HepG2 (cell line): ENCODE measurements around the gene CPAMD8. TPM values are rescaled to one million over a fixed set of nuclear protein-coding genes. Genes with fewer than 3 reads are reported as not detected.

Experiments
- ATAC-seq: fragments of 200-7000 bp; cut with Tn5 transposase; 3 replicates; pipeline ENCODE4 v1.9.1; 2020; ENCODE audit warnings: mild to moderate bottlenecking, moderate library complexity
- BruUV-seq: library from RNA; stranded (reverse); fragments of 400-500 nt; replicated peaks from 2 replicates; lab custom pipeline; 2021; lab: Mats Ljungman, UMichigan
- CTCF ChIA-PET: fragments of 300-600 bp; formaldehyde crosslinking; extraction: SDS; loops from one replicate; lab custom pipeline; 2021; ENCODE audit warnings: low total read pairs, inconsistent platforms, low intra/inter-chr PET ratio; lab: Yijun Ruan, JAX
- POLR2A ChIA-PET: fragments of 350-600 bp; sonication (Branson Sonifier 250); formaldehyde crosslinking; loops from one replicate; lab custom pipeline; 2020; ENCODE audit warnings: antibody characterized with exemption, inconsistent platforms; lab: Yijun Ruan, JAX
- DNase-seq: peaks from one replicate; pipeline ENCODE4 v3.0.0-alpha.2; 2015; ENCODE audit warnings: low spot score
- FAIRE-seq: peaks from 3 replicates; lab custom pipeline; 2011; peaks lifted over from hg19 to GRCh38; lab: Jason Lieb, UNC
- H2AFZ ChIP-seq: one replicate; pipeline ENCODE4 v1.6.1; 2011; ENCODE audit warnings: low read length, inconsistent platforms
- H3K27ac ChIP-seq: fragments of 300-600 bp; 3 replicates; pipeline ENCODE4 v1.8.0; 2011; ENCODE audit warnings: mixed run types, mild to moderate bottlenecking, mixed read lengths, low read length, inconsistent platforms; ENCODE audit not compliant: insufficient read depth; ENCODE audit errors: extremely low read length
- H3K27me3 ChIP-seq, 2 experiments: fragments of 200-600 bp in 1 of 2; 2 replicates in 1 of 2; 3 replicates in 1 of 2; pipeline versions ENCODE4 v1.6.0 to v1.8.0; 2011; ENCODE audit warnings: low read length in 2 of 2, mild to moderate bottlenecking in 2 of 2, moderate library complexity in 2 of 2, inconsistent platforms in 1 of 2; ENCODE audit not compliant: insufficient read depth in 2 of 2, control insufficient read depth in 1 of 2
- H3K36me3 ChIP-seq, 2 experiments: fragments of 200-600 bp in 1 of 2; replicated peaks in 1 of 2; 2 replicates in 1 of 2; 3 replicates in 1 of 2; pipeline versions ENCODE4 v1.5.1 to v1.8.0; 2011; ENCODE audit warnings: low read length in 2 of 2, inconsistent platforms in 1 of 2; ENCODE audit not compliant: insufficient read depth in 2 of 2, control insufficient read depth in 1 of 2
- H3K4me1 ChIP-seq: 2 replicates; pipeline ENCODE4 v1.5.1; 2012; ENCODE audit warnings: low read length, inconsistent platforms; ENCODE audit not compliant: insufficient read depth
- H3K4me2 ChIP-seq: 2 replicates; pipeline ENCODE4 v1.6.0; 2011; ENCODE audit warnings: low read depth, low read length, inconsistent platforms
- H3K4me3 ChIP-seq, 3 experiments: fragments of 200-600 bp in 1 of 3; sonication (generic), shearing (Covaris generic) in 1 of 3; replicated peaks in 1 of 3; 2 replicates each; pipeline ENCODE4 v1.5.1; 2011 to 2016; ENCODE audit warnings: low read length in 3 of 3, inconsistent platforms in 2 of 3, low read depth in 2 of 3, mild to moderate bottlenecking in 2 of 3, control low read depth in 1 of 3, mixed read lengths in 1 of 3; ENCODE audit not compliant: insufficient read depth in 1 of 3
- H3K79me2 ChIP-seq: one replicate; pipeline ENCODE4 v1.6.1; 2011; ENCODE audit warnings: low read length, inconsistent platforms; ENCODE audit not compliant: insufficient read depth
- H3K9ac ChIP-seq: 2 replicates; pipeline ENCODE4 v1.6.0; 2011; ENCODE audit warnings: mild to moderate bottlenecking, low read depth, low read length, inconsistent platforms; ENCODE audit not compliant: insufficient read depth
- H3K9me3 ChIP-seq: 2 replicates; pipeline ENCODE4 v1.5.1; 2012; ENCODE audit warnings: mild to moderate bottlenecking, low read length
- H4K20me1 ChIP-seq: 2 replicates; pipeline ENCODE4 v1.6.0; 2011; ENCODE audit warnings: inconsistent platforms, mild to moderate bottlenecking, low read length, moderate library complexity; ENCODE audit not compliant: insufficient read depth
- ELF1 ChIP-seq: sonication (generic); formaldehyde crosslinking; IDR thresholded peaks from 2 replicates; pipeline ENCODE4 v1.4.0; 2020; ENCODE audit warnings: missing genetic modification reagents
- MEIS1 ChIP-seq: sonication (generic); formaldehyde crosslinking; IDR thresholded peaks from 2 replicates; pipeline ENCODE4 v1.9.0; 2021; ENCODE audit warnings: mild to moderate bottlenecking, missing genetic modification reagents, moderate library complexity, borderline replicate concordance
- NFE2L2 ChIP-seq: fragments of 150-350 bp; IDR thresholded peaks from 2 replicates; pipeline ENCODE4 v1.6.1; 2014; ENCODE audit warnings: low read length
- U2AF2 ChIP-seq: fragments of 200-400 bp; formaldehyde crosslinking; IDR thresholded peaks from 2 replicates; pipeline ENCODE4 v1.6.1; 2017; ENCODE audit warnings: low read depth, mild to moderate bottlenecking, low read length
- ZBTB3 ChIP-seq: sonication (generic); formaldehyde crosslinking; IDR thresholded peaks from 2 replicates; pipeline ENCODE4 v1.4.0; 2020; ENCODE audit warnings: low read depth, mild to moderate bottlenecking, moderate library complexity, missing genetic modification reagents, borderline replicate concordance
- WGBS: methylation state at CpG from one replicate; pipeline ENCODE4 v1.1.6; 2017; ENCODE audit warnings: low lambda C conversion rate; 5-methylcytosine and 5-hydroxymethylcytosine counted together
- in situ Hi-C: cut with HindIII; loops from 2 replicates; pipeline ENCODE4 v1.10.0; 2017; ENCODE audit warnings: low pct_unique_long_range_greater_than_20kb; ENCODE audit not compliant: extremely low pct_ligation_motif_present
- intact Hi-C: fragments of 100-400 bp; cut with micrococcal nuclease; formaldehyde crosslinking; loops from one replicate; pipeline ENCODE4 v1.10.0; 2022; ENCODE audit not compliant: unreplicated experiment
- polyA plus RNA-seq, 8 experiments: library from polyadenylated mRNA; depleted of rRNA in 3 of 8; stranded (reverse) in 7 of 8; unstranded in 1 of 8; fragments of >200 nt; fragmentation: Illumina TruSeq in 4 of 8; extraction: Trizol in 4 of 8; gene quantifications; 2 replicates each; pipeline versions ENCODE4 v1.2.1 to v1.2.3, GENCODE V29; 2011 to 2016; ENCODE audit warnings: low read depth in 4 of 8, missing spikeins in 1 of 8, mixed read lengths in 1 of 8; ENCODE audit not compliant: insufficient read depth in 1 of 8
- total RNA-seq, 5 experiments: library from RNA; depleted of rRNA; stranded (reverse); fragments of >200 nt; fragmentation: Illumina TruSeq; extraction: Trizol; gene quantifications; 2 replicates each; pipeline ENCODE4 v1.2.3, GENCODE V29; 2016; ENCODE audit warnings: low read depth in 1 of 5
- TF ChIP-seq, protein P1 (sequence below): fragments of 450-650 bp; IDR thresholded peaks from 2 replicates; pipeline ENCODE4 v1.6.1; 2016
- TF ChIP-seq, protein P2 (sequence below): sonication (generic); formaldehyde crosslinking; IDR thresholded peaks from 2 replicates; pipeline ENCODE4 v1.8.1; 2023; ENCODE audit warnings: mild to moderate bottlenecking, inconsistent platforms, moderate library complexity, missing genetic modification reagents, borderline replicate concordance

CPAMD8 gene
- total and polyA plus RNA-seq, 2 of the 13 experiments (the other 11 are each of a cell fraction or from before 2014, with no cell fraction given), result 0.29 to 0.34 TPM

- Histone ChIP-seq H3K79me2 (no peaks in the 10 kb centered on the region), H3K4me3 (no peak overlapping the region), H3K27me3 (peaks cover 2 to 11% of the 10 kb centered on the region in 2 experiments; a peak in 4 of 5 replicates), H3K9ac (no peak overlapping the region), H3K4me1 (no peaks in the 10 kb centered on the region), H4K20me1 (no peaks in the 10 kb centered on the region), H3K27ac (no peak overlapping the region), H2AFZ (no peak overlapping the region), H3K4me2 (no peak overlapping the region), H3K36me3 (no peaks in the 10 kb centered on the region), H3K9me3 (no peaks in the 10 kb centered on the region)
- ATAC-seq, result no peak
- intact Hi-C loops, result no loop called here
- ChIA-PET POLR2A (no interaction called here), CTCF (no interaction called here)
- BruUV-seq, result no TSS peak
- TF ChIP-seq, protein P1, sequence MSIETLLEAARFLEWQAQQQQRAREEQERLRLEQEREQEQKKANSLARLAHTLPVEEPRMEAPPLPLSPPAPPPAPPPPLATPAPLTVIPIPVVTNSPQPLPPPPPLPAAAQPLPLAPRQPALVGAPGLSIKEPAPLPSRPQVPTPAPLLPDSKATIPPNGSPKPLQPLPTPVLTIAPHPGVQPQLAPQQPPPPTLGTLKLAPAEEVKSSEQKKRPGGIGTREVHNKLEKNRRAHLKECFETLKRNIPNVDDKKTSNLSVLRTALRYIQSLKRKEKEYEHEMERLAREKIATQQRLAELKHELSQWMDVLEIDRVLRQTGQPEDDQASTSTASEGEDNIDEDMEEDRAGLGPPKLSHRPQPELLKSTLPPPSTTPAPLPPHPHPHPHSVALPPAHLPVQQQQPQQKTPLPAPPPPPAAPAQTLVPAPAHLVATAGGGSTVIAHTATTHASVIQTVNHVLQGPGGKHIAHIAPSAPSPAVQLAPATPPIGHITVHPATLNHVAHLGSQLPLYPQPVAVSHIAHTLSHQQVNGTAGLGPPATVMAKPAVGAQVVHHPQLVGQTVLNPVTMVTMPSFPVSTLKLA, result peak; percentile 92
- no peak for TF ChIP-seq ELF1 (CRISPR knock-in tag)
- TF ChIP-seq, protein P2, sequence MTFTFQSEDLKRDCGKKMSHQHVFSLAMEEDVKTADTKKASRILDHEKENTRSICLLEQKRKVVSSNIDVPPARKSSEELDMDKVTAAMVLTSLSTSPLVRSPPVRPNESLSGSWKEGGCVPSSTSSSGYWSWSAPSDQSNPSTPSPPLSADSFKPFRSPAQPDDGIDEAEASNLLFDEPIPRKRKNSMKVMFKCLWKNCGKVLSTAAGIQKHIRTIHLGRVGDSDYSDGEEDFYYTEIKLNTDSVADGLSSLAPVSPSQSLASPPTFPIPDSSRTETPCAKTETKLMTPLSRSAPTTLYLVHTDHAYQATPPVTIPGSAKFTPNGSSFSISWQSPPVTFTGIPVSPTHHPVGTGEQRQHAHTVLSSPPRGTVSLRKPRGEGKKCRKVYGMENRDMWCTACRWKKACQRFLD (CRISPR knock-in tag), result no peak
- no peak for TF ChIP-seq NFE2L2
- no peak for TF ChIP-seq MEIS1
- no peak for TF ChIP-seq U2AF2
- no peak for TF ChIP-seq ZBTB3 (CRISPR knock-in tag)
- in situ Hi-C loops, result no loop called here
- WGBS, result 20% methylated on average over 9 of the region's 16 CpGs
- no peak for DNase-seq
- FAIRE-seq, result no peak
Observed at GRCh38 chr19:16946951-16947940, 79.4 kb downstream of the CPAMD8 start.
